ENCODE data around the gene RRAGD. TPM values are rescaled to one million over a fixed set of nuclear protein-coding genes. Genes with fewer than 3 reads are reported as not detected.

The RRAGD gene
- total RNA-seq, 1 donor from 2014 or later = 9.8 TPM

DNA sequence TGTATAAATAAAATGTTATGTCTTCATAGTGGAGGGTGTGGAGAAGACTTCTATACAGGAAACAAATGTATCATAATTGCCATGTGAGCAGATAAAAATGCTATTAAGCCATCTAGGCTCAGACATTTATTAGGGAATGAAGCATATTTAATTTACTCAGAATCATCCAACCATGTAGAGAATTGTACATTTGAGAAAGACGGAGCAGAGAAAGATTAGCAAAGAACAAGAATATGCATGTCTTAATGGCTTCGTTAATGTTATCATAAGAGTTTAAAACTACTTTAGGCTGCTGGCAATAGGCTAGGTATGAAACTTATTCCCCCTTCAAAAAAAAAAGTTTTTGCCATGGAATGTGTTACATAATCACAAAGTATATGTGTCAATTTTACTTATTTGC lies 26.9 kb upstream of the RRAGD start:
- Mint-ChIP-seq H3K27ac (ENCODE audit: unreplicated experiment) (no peak overlapping the region), H3K4me3 (ENCODE audit: unreplicated experiment) (no peak overlapping the region), H3K27me3 (ENCODE audit: unreplicated experiment) (peaks cover 3% of the 10 kb centered on the region), H3K4me1 (ENCODE audit: unreplicated experiment) (peaks cover 28% of the 10 kb centered on the region), H3K36me3 (ENCODE audit: low read depth, unreplicated experiment) (no peaks in the 10 kb centered on the region), H3K9me3 (ENCODE audit: unreplicated experiment) (no peaks in the 10 kb centered on the region)
- TF ChIP-seq, protein P1, sequence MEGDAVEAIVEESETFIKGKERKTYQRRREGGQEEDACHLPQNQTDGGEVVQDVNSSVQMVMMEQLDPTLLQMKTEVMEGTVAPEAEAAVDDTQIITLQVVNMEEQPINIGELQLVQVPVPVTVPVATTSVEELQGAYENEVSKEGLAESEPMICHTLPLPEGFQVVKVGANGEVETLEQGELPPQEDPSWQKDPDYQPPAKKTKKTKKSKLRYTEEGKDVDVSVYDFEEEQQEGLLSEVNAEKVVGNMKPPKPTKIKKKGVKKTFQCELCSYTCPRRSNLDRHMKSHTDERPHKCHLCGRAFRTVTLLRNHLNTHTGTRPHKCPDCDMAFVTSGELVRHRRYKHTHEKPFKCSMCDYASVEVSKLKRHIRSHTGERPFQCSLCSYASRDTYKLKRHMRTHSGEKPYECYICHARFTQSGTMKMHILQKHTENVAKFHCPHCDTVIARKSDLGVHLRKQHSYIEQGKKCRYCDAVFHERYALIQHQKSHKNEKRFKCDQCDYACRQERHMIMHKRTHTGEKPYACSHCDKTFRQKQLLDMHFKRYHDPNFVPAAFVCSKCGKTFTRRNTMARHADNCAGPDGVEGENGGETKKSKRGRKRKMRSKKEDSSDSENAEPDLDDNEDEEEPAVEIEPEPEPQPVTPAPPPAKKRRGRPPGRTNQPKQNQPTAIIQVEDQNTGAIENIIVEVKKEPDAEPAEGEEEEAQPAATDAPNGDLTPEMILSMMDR (IDR thresholded peaks at IDR 0.05; ENCODE audit: unreplicated experiment) = no peak
- DNase-seq (ENCODE audit: low spot score) = no peak

DNA sequence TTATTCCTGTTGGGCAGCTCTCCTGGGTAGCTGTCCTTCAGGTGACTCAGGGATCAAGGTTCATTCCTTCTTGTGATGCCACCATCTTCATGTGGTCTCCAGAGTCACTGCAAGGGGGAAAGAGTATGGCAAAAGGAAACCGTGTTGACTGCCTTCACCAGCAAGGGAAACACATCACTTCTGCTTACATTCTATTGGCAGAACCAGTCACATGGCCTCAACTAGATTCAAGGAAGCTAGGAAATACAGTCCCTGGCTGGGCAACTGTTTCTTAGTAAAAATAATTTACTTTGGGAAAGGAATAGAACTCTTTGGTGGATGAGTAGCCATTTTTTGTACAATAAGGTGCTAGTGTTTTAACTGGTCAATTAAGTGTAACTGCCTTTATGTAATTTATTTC lies 26.2 kb upstream of the RRAGD start:
- TF ChIP-seq, protein P1 (IDR thresholded peaks at IDR 0.05; ENCODE audit: unreplicated experiment) = no peak
- Mint-ChIP-seq H3K4me3 (ENCODE audit: unreplicated experiment) (no peak overlapping the region), H3K27me3 (ENCODE audit: unreplicated experiment) (peaks cover 3% of the 10 kb centered on the region), H3K36me3 (ENCODE audit: low read depth, unreplicated experiment) (no peaks in the 10 kb centered on the region), H3K27ac (ENCODE audit: unreplicated experiment) (no peak overlapping the region), H3K4me1 (ENCODE audit: unreplicated experiment) (peaks cover 30% of the 10 kb centered on the region), H3K9me3 (ENCODE audit: unreplicated experiment) (no peaks in the 10 kb centered on the region)
- DNase-seq (ENCODE audit: low spot score) = no peak

DNA sequence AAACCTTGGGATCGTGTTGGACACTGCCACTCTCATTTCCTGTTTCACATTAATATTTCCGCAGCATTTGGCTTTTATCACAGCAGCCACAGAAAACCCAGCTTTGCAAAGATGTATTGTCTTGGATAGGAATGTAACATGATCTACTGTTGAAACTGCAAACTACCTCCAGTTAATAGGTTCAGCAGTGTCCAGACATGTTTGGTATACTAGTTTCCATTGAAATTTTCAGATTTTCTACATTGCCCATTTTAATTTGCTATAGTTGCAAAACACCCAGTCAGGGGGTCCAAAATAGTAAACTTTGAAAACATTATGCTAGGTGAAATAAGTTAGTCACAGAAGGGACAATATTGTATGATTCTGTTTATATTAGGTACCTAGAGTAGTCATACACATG lies 24.2 kb upstream of the RRAGD start:
- DNase-seq (ENCODE audit: low spot score) = no peak

DNA sequence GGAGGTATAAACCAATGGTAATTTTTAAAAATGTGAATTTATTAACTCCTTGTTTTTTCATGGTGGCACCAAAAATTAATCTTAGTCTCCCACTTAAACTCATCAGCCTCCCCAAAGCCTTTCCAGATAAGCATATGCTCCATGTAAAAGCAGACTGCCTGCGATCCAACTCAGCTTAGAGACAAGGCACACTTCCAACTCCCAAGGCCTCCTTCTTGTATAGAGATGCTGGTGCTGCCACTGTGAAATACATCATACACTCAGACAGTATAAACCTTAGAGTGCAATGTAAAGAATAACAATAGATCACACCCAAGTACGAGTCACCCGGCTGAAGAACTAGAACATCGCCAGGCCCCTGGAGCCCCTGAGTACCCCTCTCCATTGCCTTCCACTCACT lies 22.9 kb upstream of the RRAGD start:
- Mint-ChIP-seq H3K4me1 (ENCODE audit: unreplicated experiment) (peaks cover 34% of the 10 kb centered on the region), H3K27me3 (ENCODE audit: unreplicated experiment) (peaks cover 6% of the 10 kb centered on the region), H3K27ac (ENCODE audit: unreplicated experiment) (peak overlapping the region; percentile 78), H3K4me3 (ENCODE audit: unreplicated experiment) (peak overlapping the region; percentile 57), H3K36me3 (ENCODE audit: low read depth, unreplicated experiment) (no peaks in the 10 kb centered on the region), H3K9me3 (ENCODE audit: unreplicated experiment) (no peaks in the 10 kb centered on the region)
- TF ChIP-seq, protein P1 (IDR thresholded peaks at IDR 0.05; ENCODE audit: unreplicated experiment) = no peak
- DNase-seq (ENCODE audit: low spot score) = no peak

More for the DNA sequence above, 24.2 kb upstream of the RRAGD start:
- Mint-ChIP-seq H3K27ac (ENCODE audit: unreplicated experiment) (peak overlapping the region; percentile 16), H3K4me3 (ENCODE audit: unreplicated experiment) (no peak overlapping the region), H3K36me3 (ENCODE audit: low read depth, unreplicated experiment) (no peaks in the 10 kb centered on the region), H3K9me3 (ENCODE audit: unreplicated experiment) (no peaks in the 10 kb centered on the region), H3K4me1 (ENCODE audit: unreplicated experiment) (peaks cover 34% of the 10 kb centered on the region), H3K27me3 (ENCODE audit: unreplicated experiment) (peaks cover 6% of the 10 kb centered on the region)
- TF ChIP-seq, protein P1 (IDR thresholded peaks at IDR 0.05; ENCODE audit: unreplicated experiment) = no peak

DNA sequence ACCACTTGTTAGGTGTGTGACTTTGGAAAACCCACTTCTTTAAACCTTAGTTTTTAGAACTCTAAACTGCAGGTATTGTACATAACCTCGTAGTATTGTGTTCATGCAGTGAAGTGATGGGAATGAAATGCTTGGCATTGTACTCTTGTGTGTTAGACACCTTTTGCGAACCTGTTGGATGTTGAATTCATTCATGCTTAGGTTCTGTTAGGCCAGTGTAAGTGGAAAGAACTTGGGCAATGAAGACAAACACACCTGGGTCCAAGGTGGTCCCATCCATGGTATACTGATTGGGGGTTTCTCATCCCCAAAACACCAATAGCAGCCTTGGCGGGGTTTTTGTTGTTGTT lies 22.1 kb upstream of the RRAGD start:
- Mint-ChIP-seq H3K4me1 (ENCODE audit: unreplicated experiment) (peaks cover 34% of the 10 kb centered on the region), H3K27me3 (ENCODE audit: unreplicated experiment) (peaks cover 6% of the 10 kb centered on the region), H3K27ac (ENCODE audit: unreplicated experiment) (no peak overlapping the region)

More for the DNA sequence above, 22.1 kb upstream of the RRAGD start:
- H3K4me3 Mint-ChIP-seq (ENCODE audit: unreplicated experiment) = peak overlapping the region; percentile 93
- H3K36me3 Mint-ChIP-seq (ENCODE audit: low read depth, unreplicated experiment) = no peaks in the 10 kb centered on the region
- DNase-seq (ENCODE audit: low spot score) = no peak
- TF ChIP-seq, protein P1 (IDR thresholded peaks at IDR 0.05; ENCODE audit: unreplicated experiment) = no peak
- no peaks in the 10 kb centered on the region for H3K9me3 Mint-ChIP-seq (ENCODE audit: unreplicated experiment)

Data from endothelial cell (in vitro differentiated cells).